Measurements from ENCODE around the gene RAB11B. TPM values are rescaled to one million over a fixed set of nuclear protein-coding genes. Genes with fewer than 3 reads are reported as not detected.
A peak's percentile ranks its signal among the peaks of the same experiment; 100 is the strongest.

Gene RAB11B
- total RNA-seq, 1 donor from 2014 or later, result 135 TPM

- no peak for TF ChIP-seq CTCF (conservative IDR thresholded peaks at IDR 0.05)
- DNase-seq (ENCODE audit: low read depth, low spot score), result no peak
- Mint-ChIP-seq H3K9me3 (peaks cover 5% of the 10 kb centered on the region), H3K27ac (ENCODE audit: unreplicated experiment) (no peak overlapping the region), H3K4me3 (peak overlapping the region; percentile 73), H3K27me3 (ENCODE audit: low read depth) (no peaks in the 10 kb centered on the region), H3K36me3 (ENCODE audit: low read depth) (peaks cover 5% of the 10 kb centered on the region), H3K4me1 (peaks cover 35% of the 10 kb centered on the region)
Observed at GRCh38 chr19:8393192-8393870, 3.2 kb downstream of the RAB11B start.

DNA sequence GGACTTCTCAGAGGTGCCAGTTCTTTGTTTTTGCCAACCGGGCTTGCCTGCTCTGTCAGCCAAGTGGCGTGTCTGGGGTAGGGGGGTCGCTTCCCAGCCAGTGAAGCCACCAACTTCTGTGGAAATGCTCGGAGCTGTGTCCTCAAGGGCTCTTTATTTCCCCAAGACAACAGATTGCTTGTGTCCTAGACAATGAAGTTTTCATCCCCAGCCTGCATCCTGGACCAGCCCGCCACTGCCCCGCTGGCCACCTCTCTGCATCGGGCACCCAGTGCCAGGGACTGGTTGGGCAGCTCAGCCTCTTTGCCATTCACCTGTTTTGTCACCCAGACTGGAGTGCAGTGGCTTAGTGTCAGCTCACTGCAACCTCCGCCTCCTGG is 3.7 kb downstream of the RAB11B start:
- H3K9me3 Mint-ChIP-seq, result peaks cover 5% of the 10 kb centered on the region
- DNase-seq (ENCODE audit: low read depth, low spot score), result no peak
- peak overlapping the region; percentile 12 for H3K27ac Mint-ChIP-seq (ENCODE audit: unreplicated experiment)
- peaks cover 35% of the 10 kb centered on the region for H3K4me1 Mint-ChIP-seq
- H3K36me3 Mint-ChIP-seq (ENCODE audit: low read depth), result peaks cover 5% of the 10 kb centered on the region
- peak overlapping the region; percentile 62 for H3K4me3 Mint-ChIP-seq
- no peak for TF ChIP-seq CTCF (conservative IDR thresholded peaks at IDR 0.05)
- no peaks in the 10 kb centered on the region for H3K27me3 Mint-ChIP-seq (ENCODE audit: low read depth)

DNA sequence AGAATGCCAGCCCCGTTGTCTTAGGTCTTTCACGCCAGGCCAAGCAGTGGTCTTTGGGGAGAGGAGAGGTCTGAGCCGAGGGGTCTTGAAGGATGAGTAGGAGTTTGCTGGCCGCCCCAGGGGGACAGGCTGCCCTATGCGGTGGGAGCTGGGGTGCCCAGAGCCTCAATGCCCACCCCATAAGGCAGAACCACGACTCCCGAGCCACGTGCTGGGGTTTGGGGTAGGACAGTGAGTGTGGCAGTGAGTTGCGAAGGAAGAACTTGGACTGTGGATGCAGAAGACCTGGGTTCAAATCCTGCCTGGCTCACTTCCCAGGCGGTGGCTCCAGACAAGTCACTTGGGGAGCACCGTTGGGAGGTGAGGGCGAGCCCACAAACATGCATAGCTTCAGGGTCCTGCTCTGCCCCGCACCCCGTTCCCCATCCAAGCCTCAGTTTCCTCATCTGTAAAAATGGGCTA is 5.5 kb downstream of the RAB11B start:
- DNase-seq (ENCODE audit: low read depth, low spot score), result no peak
- Mint-ChIP-seq H3K4me3 (peak overlapping the region; percentile 31), H3K36me3 (ENCODE audit: low read depth) (no peaks in the 10 kb centered on the region), H3K9me3 (no peaks in the 10 kb centered on the region), H3K27me3 (ENCODE audit: low read depth) (no peaks in the 10 kb centered on the region), H3K4me1 (peaks cover 27% of the 10 kb centered on the region), H3K27ac (ENCODE audit: unreplicated experiment) (no peak overlapping the region)
- no peak for TF ChIP-seq CTCF (conservative IDR thresholded peaks at IDR 0.05)

- no peak for DNase-seq (ENCODE audit: low read depth, low spot score)
- Mint-ChIP-seq H3K27ac (ENCODE audit: unreplicated experiment) (no peak overlapping the region), H3K9me3 (no peaks in the 10 kb centered on the region), H3K4me1 (peaks cover 23% of the 10 kb centered on the region), H3K36me3 (ENCODE audit: low read depth) (no peaks in the 10 kb centered on the region), H3K4me3 (no peak overlapping the region), H3K27me3 (ENCODE audit: low read depth) (no peaks in the 10 kb centered on the region)
- no peak for TF ChIP-seq CTCF (conservative IDR thresholded peaks at IDR 0.05)
Observed at GRCh38 chr19:8396185-8396562, 6.0 kb downstream of the RAB11B start.

DNA sequence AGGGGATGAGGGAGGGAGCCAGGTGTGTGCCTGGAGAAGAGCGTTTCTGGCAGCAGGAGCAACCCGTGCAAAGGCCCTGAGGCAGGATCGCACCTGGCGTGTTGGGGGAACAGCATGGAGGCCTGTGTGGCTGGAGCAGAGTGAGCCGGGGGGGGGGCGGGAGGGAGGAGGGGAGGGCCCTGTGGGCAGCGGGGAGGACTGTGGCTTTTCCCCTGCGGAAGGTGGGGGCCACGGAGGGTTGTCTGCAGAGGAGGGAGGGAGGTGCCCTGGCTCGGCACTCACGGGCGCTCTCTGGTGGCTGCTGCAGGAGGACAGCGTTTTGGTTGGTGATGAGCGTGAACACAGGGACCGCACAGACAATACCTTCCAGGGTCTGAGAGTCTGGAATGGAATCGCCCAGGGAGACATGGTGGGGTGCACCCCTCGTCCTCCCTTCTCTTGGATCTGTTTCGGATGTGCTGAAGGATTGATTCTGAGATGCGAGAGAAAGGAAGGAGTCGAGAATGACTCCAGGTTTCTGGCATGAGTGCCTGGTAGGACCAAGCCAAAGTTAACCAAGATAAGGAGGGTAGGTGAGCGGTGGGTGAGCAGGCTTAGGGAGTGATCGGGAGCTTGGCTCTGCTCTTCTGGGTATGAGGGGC is 6.5 kb downstream of the RAB11B start:
- peaks cover 21% of the 10 kb centered on the region for H3K4me1 Mint-ChIP-seq
- no peaks in the 10 kb centered on the region for H3K36me3 Mint-ChIP-seq (ENCODE audit: low read depth)
- H3K4me3 Mint-ChIP-seq, result peak overlapping the region; percentile 11
- H3K27ac Mint-ChIP-seq (ENCODE audit: unreplicated experiment), result no peak overlapping the region
- no peaks in the 10 kb centered on the region for H3K9me3 Mint-ChIP-seq
- H3K27me3 Mint-ChIP-seq (ENCODE audit: low read depth), result no peaks in the 10 kb centered on the region
- TF ChIP-seq CTCF (conservative IDR thresholded peaks at IDR 0.05), result peak; percentile 66
- DNase-seq (ENCODE audit: low read depth, low spot score), result peak; percentile 64

All from neural crest cell (in vitro differentiated cells).